Ovary (tissue), 9 donors: Measurements from ENCODE around the gene EPHB1. TPM values are rescaled to one million over a fixed set of nuclear protein-coding genes. Genes with fewer than 3 reads are reported as not detected.

Source experiments
- polyA plus RNA-seq, 2 donors: library from polyadenylated mRNA; stranded (reverse); fragments of 200-250 nt in 1 of 2; fragments of 350-450 nt in 1 of 2; fragmentation: Illumina TruSeq in 1 of 2; extraction: RNeasy Lipid Tissue Mini Kit (QIAGEN cat#74804) in 1 of 2; gene quantifications; one replicate each; pipeline ENCODE4 v1.2.3, GENCODE V29; 2013 to 2014
- small RNA-seq: library from RNA; depleted of rRNA; stranded (forward); fragments of <200 nt; gene quantifications from one replicate; pipeline ENCODE3, GENCODE V24; 2016
- total RNA-seq, 7 donors: library from RNA; depleted of rRNA in 2 of 7; stranded (reverse); fragments of >200 nt in 2 of 7; fragmentation: NEBNext Ultra II Directional in 3 of 7; extraction: Animal tissue kit (Norgen Biotek cat#: 25700) in 3 of 7; gene quantifications; one replicate each; pipeline versions ENCODE4 v1.1.0 to v1.2.4, GENCODE V29; 2016 to 2023
- donor health status: DM: no; HTN: no; CAD: no; lungs with moderate emphysema.
- donor health status: DM: no; HTN: no; CAD: no.
- donor health status: Bipolar disorder and iron deficiency.
- donor health status: DM: yes; HTN: yes; CAD: no.
- donor health status: DM: no; HTN: no; CAD: no.
- donor health status: DM: yes; HTN: yes; CAD: no.

Gene EPHB1
- total and polyA plus RNA-seq, 9 donors = 0.25 to 2.7 (median 1.0) TPM

Small RNA genes within 50 kb of the gene (small RNA-seq; reads per million reads assigned to genes)
- gene RNA5SP141 = 0.40 reads per million
- not detected for gene RNU6-1174P

Other genes starting within 250 kb of the EPHB1 start
- gene KY, start 144.2 kb upstream of the EPHB1 start, total RNA-seq = 1 to 10 TPM in 4 of 7 donors, under 1 TPM in 3; 0.48 to 5.2 (median 1.3) TPM
- gene KY, start 144.2 kb upstream of the EPHB1 start, polyA plus RNA-seq = under 1 TPM; 0.34 to 0.87 TPM